Duodenal mucosa (tissue), 2 donors: ENCODE results near the gene GJA1.
"Not testable (repeated sequence)": the region's sequence is repeated elsewhere in the genome, so short reads cannot be mapped to it uniquely, and the experiment has no call there.

Source experiments
- H3K27ac ChIP-seq: one replicate; pipeline ENCODE4 v1.7.0; 2013; ENCODE audit warnings: low read depth, low read length
- H3K27me3 ChIP-seq, 2 donors: one replicate each; pipeline ENCODE4 v1.7.0; 2013; ENCODE audit warnings: low read length in 2 of 2, control low read depth in 1 of 2; ENCODE audit not compliant: insufficient read depth in 2 of 2, control insufficient read depth in 1 of 2
- H3K36me3 ChIP-seq, 2 donors: one replicate each; pipeline ENCODE4 v1.7.0; 2013; ENCODE audit warnings: low read length in 2 of 2, control low read depth in 1 of 2; ENCODE audit not compliant: insufficient read depth in 2 of 2, control insufficient read depth in 1 of 2
- H3K4me1 ChIP-seq, 2 donors: one replicate each; pipeline ENCODE4 v1.7.0; 2013; ENCODE audit warnings: low read length in 2 of 2, control low read depth in 1 of 2; ENCODE audit not compliant: insufficient read depth in 2 of 2, control insufficient read depth in 1 of 2
- H3K4me3 ChIP-seq, 2 donors: one replicate each; pipeline ENCODE4 v1.7.0; 2013; ENCODE audit warnings: low read length in 2 of 2, low read depth in 1 of 2
- H3K9ac ChIP-seq, 2 donors: one replicate each; pipeline ENCODE4 v1.7.0; 2013; ENCODE audit warnings: low read length in 2 of 2, low read depth in 1 of 2
- H3K9me3 ChIP-seq, 2 donors: one replicate each; pipeline ENCODE4 v1.7.0; 2013; ENCODE audit warnings: low read length in 2 of 2, control low read depth in 1 of 2; ENCODE audit not compliant: control insufficient read depth in 1 of 2

The GJA1 gene

GRCh38 chr6:121435444-121436069, at the start of gene GJA1:
Gene GJA1, plus strand, starts transcription at chr6:121435646. Its CDS starts 11,202 bp downstream, at chr6:121446848.
- H3K9ac ChIP-seq: peak within 1 kb of the TSS; percentile 42 to 81

DNA sequence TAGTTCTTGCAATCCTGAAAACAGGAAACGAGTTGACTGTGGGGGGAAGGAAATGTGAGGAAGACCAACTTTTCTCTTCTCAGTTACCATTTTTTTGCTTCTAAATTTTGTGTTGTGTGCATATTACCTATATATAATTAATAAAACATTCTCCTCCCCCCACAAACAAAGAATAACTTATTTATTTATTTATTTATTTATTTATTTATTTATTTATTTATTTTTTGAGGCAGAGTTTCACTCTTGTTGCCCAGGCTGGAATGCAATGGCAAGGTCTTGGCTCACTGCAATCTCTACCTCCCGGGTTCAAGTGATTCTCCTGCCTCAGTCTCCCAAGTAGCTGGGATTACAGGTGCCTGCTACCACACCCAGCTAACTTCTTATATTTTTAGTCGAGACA, 48.9 kb upstream of the GJA1 start:
- not testable (repeated sequence) for H3K27me3 ChIP-seq, H3K36me3 ChIP-seq, H3K4me3 ChIP-seq, H3K9ac ChIP-seq, H3K9me3 ChIP-seq, H3K27ac ChIP-seq
- H3K4me1 ChIP-seq: peaks cover 11% of the 10 kb centered on the region in 2 donors

More at GRCh38 chr6:121435444-121436069, at the start of gene GJA1:
- peak within 1 kb of the TSS; percentile 84 to 85 for H3K4me3 ChIP-seq
- no peaks in the 10 kb centered on the region for H3K9me3 ChIP-seq
- H3K4me1 ChIP-seq: peaks cover 0 to 4% of the 10 kb centered on the region in 2 donors
- no peaks in the 10 kb centered on the region for H3K36me3 ChIP-seq
- H3K27me3 ChIP-seq: peaks cover 0 to 21% of the 10 kb centered on the region in 2 donors
- H3K27ac ChIP-seq: no peak within 1 kb of the TSS

DNA sequence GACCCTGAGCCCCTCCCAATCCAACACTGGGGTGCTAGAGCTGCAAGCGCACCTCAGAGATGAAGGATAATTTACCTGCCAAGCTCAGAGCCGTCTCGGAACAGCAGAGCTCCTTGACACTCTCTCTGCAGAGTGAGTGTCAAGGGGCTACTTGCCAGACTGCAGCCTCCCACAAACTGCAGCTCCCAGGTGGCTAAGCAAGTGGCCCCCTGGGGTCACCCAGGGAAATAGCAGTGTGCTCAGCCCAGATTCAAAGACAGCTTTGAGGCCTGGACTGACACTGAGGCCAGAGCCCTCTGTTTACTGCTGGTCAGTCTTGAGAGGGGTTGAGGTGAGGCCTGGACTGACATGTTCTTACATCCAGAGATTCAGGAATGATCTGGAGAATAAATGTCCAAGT, 46.0 kb upstream of the GJA1 start:
- Histone ChIP-seq H3K4me1 (no peaks in the 10 kb centered on the region), H3K9ac (no peak overlapping the region), H3K27ac (no peak overlapping the region), H3K4me3 (no peak overlapping the region), H3K27me3 (no peaks in the 10 kb centered on the region), H3K9me3 (no peaks in the 10 kb centered on the region), H3K36me3 (no peaks in the 10 kb centered on the region)

- Histone ChIP-seq H3K4me3 (no peak overlapping the region), H3K27me3 (no peaks in the 10 kb centered on the region), H3K4me1 (peaks cover 8 to 12% of the 10 kb centered on the region in 2 donors), H3K9me3 (no peaks in the 10 kb centered on the region), H3K27ac (no peak overlapping the region), H3K9ac (no peak overlapping the region), H3K36me3 (no peaks in the 10 kb centered on the region)
Observed at GRCh38 chr6:121393731-121394505, 41.5 kb upstream of the GJA1 start.

DNA sequence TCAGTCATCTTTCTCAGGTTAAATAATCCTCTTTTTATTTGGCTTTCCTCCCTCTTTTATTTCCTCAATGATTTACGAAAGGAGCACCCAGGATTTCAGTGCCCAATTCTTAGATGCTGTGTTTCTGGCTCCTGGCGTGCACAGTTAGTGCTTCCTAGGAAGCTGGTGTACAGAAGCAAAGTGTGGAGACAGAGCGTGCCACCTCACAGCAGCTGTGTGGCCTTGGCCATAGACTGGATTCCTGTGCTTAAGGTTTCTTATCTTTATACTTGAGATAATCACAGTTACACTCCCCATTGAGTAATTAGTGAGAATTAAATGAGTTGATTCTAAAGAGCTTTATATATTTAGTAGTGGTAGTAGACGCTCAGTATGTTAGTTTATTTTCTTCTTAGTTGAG, 39.7 kb upstream of the GJA1 start:
- Histone ChIP-seq H3K27me3 (no peaks in the 10 kb centered on the region), H3K4me3 (no peak overlapping the region), H3K27ac (no peak overlapping the region), H3K9ac (no peak overlapping the region), H3K36me3 (no peaks in the 10 kb centered on the region), H3K4me1 (peaks cover 16 to 20% of the 10 kb centered on the region in 2 donors), H3K9me3 (no peaks in the 10 kb centered on the region)

- not testable (repeated sequence) for H3K9me3 ChIP-seq, H3K9ac ChIP-seq, H3K36me3 ChIP-seq, H3K4me3 ChIP-seq, H3K27ac ChIP-seq, H3K27me3 ChIP-seq
- H3K4me1 ChIP-seq: peaks cover 16 to 20% of the 10 kb centered on the region in 2 donors
Observed at GRCh38 chr6:121397188-121397587, 38.3 kb upstream of the GJA1 start.

DNA sequence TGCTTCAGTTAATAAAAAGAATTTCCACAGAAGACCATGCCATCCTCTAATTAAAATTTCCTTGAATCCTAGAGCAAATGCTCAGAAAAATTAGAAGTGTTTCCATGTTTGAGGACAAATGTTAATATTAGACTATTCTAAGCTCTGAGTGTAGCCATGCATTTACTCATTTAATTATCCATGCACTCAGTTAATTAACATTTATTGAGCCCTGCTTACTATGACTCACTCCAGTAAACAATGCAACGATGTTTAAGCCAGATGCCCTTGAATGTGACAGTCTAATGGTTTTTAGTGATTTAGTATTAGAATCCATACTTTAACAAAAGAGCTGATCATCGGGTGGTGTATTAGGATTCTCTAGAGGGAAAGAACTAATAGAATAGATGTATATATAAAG, 37.3 kb upstream of the GJA1 start:
- H3K4me3 ChIP-seq: no peak overlapping the region
- no peak overlapping the region for H3K27ac ChIP-seq
- peaks cover 16 to 20% of the 10 kb centered on the region in 2 donors for H3K4me1 ChIP-seq
- no peaks in the 10 kb centered on the region for H3K9me3 ChIP-seq
- no peak overlapping the region for H3K9ac ChIP-seq
- no peaks in the 10 kb centered on the region for H3K27me3 ChIP-seq
- no peaks in the 10 kb centered on the region for H3K36me3 ChIP-seq

- H3K27me3 ChIP-seq: no peaks in the 10 kb centered on the region
- peak overlapping the region in 1 of 2 donors; percentile 3 for H3K4me3 ChIP-seq
- no peak overlapping the region for H3K27ac ChIP-seq
- no peak overlapping the region for H3K9ac ChIP-seq
- H3K36me3 ChIP-seq: no peaks in the 10 kb centered on the region
- peaks cover 16 to 20% of the 10 kb centered on the region in 2 donors for H3K4me1 ChIP-seq
- H3K9me3 ChIP-seq: no peaks in the 10 kb centered on the region
Observed at GRCh38 chr6:121399966-121400365, 35.5 kb upstream of the GJA1 start.

- Histone ChIP-seq H3K9me3 (no peaks in the 10 kb centered on the region), H3K36me3 (no peaks in the 10 kb centered on the region), H3K4me3 (no peak overlapping the region)
Observed at GRCh38 chr6:121403964-121404363, 31.5 kb upstream of the GJA1 start.

GRCh38 chr6:121405306-121405705, 30.1 kb upstream of the GJA1 start:
- H3K9ac ChIP-seq: no peak overlapping the region
- H3K4me3 ChIP-seq: no peak overlapping the region
- H3K36me3 ChIP-seq: no peaks in the 10 kb centered on the region
- peaks cover 0 to 3% of the 10 kb centered on the region in 2 donors for H3K4me1 ChIP-seq
- no peaks in the 10 kb centered on the region for H3K9me3 ChIP-seq
- no peaks in the 10 kb centered on the region for H3K27me3 ChIP-seq
- no peak overlapping the region for H3K27ac ChIP-seq

More at GRCh38 chr6:121403964-121404363, 31.5 kb upstream of the GJA1 start:
- Histone ChIP-seq H3K9ac (no peak overlapping the region), H3K4me1 (peaks cover 4 to 12% of the 10 kb centered on the region in 2 donors), H3K27me3 (no peaks in the 10 kb centered on the region), H3K27ac (no peak overlapping the region)
